NCI-H2171 (cell line): ENCODE results near the gene FGA.
"Not testable (repeated sequence)": the region's sequence is repeated elsewhere in the genome, so short reads cannot be mapped to it uniquely, and the experiment has no call there.

ENCODE experiments used
- DNase-seq: peaks from one replicate; lab custom pipeline; 2025; lab: John Stamatoyannopoulos, UW

The FGA gene

DNA sequence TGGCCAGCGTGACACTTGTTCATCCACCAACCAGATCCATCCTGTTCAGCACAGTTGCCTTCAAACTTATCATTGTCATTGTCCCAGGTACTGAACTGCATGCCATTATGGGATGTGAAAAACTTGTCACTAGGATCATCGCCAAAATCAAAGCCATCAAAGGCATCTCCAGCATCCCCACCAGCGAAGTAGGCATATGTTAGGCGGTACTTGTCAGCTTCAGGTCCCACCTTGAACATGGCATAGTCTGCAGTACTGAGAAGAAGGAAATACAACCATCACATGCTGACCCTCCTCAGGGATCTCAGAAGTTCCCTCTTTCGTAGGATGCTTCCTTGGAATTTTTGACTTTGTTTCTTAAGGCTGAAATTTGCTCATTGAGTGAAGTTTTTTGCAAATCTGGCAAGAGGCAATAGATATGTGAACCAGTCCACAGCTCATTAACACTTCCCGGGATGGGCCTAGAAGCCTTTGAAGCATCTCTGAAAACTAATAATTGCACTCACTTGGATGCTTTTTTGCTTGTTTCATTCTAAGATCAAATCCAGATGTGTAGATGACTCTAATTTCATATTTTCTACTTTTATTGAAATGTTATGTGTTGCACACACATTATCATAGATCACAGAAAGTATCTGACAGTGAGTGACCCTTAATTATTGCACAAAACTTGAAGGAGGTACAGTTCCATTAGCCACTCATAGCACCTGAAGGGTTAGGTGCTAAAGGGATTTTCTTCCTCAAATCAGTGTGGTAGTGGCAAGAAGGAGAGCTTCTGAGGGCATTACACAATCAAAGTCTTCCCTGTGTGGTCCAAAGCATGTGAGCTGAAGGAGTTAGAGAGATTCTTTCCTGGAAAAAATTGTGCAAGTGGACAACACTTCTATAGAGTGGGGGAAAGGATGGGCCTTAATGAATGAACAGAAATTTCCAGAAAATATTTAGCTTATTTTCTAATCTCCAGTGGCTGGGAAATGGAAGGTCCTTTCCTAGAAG, 16.5 kb upstream of the FGA start:
- DNase-seq: no peak

DNA sequence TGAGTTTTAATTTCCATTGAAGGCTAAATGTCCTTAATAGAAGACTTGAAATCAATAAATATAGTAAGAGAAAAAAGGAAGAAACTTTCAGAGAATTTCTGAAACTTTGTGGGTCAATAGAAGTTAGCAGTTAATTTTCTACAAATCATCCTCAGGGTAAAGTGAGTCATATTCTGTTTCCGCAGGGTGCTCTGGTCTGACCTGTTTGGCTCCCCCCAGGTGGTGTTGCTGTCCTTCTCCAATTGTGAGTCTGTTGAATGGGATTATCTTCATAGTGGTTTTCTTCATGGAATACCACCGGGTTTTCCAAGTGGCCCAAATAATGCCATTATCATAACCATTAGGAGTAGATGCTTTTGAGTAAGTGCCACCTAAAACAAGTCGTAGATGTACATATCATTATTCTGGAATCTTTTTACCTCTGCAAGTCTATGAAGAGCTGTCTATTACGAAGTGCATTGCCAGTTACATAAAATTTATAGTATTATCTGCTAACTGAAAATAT, 14.2 kb upstream of the FGA start:
- DNase-seq: no peak

GRCh38 chr4:154603033-154603943, 12.7 kb upstream of the FGA start:
- no peak for DNase-seq

GRCh38 chr4:154602404-154603020, 12.0 kb upstream of the FGA start:
- no peak for DNase-seq

GRCh38 chr4:154597798-154598774, 7.5 kb upstream of the FGA start:
- DNase-seq: no peak

DNA sequence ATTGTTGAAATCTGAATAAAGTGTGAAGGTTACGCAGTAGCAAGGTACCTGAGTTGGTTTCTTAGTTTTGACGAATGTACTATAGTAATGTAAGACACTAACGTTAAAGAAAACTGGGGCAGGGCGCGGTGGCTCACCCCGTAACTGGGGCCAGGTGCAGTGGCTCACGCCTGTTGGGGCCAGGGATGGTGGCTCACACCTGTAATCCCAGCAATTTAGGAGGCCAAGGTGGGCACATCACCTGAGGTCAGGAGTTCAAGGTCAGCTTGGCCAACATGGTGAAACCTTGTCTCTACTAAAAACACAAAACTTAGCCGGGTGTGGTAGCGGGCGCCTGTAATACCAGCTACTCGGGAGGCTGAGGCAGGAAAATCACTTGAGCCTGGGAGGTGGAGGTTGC, 6.7 kb upstream of the FGA start:
- not testable (repeated sequence) for DNase-seq

GRCh38 chr4:154595807-154596206, 5.3 kb upstream of the FGA start:
- DNase-seq: no peak

- DNase-seq: not testable (repeated sequence)
These were observed 3.8 kb upstream of the FGA start for GRCh38 chr4:154594343-154594742.

DNA sequence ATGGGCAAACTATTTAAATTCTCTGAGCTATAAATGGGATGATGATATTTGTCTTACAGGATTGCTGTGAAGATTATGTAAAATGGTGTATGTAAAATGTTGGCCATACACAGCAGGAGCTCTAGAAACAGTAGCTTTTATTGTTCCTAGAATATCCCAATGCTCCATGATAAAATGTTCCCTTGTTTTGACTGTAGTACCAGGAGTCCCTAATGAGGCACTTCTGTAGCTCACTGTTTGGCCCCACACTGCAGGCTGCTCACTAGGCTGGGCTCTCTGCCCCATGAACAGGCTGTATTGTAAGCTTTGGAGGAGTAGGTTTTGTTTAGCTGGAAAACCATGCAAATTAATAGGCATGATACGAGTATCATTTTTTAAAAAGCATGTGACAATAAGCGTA, 3.3 kb upstream of the FGA start:
- no peak for DNase-seq

- DNase-seq: no peak
These were observed 1.3 kb upstream of the FGA start for GRCh38 chr4:154591890-154592289.

DNA sequence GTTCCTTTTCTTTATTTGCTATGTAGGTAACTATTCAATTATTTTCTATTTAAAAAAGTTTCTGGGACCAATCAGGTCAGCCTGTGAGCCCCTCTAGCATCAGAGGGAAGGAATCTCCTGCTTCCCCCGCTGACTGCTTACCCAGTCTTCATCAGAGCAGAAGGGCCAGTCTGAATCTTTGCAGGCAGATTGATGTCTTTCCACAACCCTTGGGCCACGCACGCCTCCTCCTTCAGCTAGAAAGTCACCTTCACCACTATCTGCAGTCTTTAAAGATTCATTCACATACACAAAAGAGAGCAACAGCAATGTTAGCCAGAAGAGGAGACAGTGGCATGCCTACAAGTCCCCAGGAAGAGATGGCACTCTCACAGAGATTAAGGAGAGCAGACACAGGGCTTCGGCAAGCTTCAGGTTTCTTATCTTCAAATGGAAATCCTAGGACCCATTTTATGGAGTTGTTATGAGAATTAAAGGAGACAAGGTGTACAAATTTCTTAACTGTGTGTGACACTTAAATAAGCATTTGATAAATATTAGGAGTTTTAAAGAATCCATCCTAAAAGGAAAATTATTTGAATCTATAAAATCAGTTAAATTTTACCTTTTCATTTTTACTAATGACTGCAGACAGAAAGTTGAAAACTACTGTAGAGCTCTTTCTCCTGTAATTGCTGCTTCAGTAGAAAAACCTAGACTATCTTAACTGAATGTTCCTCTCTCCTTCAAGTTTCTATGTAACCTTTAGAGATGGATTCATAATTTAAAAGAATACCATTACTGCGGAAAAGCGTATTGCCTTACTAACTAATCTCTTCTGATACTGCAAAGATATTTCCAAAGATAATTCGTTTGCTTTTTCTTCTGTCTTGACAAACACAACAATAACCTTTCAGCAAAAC, 995 bp downstream of the FGA start:
- no peak for DNase-seq

DNA sequence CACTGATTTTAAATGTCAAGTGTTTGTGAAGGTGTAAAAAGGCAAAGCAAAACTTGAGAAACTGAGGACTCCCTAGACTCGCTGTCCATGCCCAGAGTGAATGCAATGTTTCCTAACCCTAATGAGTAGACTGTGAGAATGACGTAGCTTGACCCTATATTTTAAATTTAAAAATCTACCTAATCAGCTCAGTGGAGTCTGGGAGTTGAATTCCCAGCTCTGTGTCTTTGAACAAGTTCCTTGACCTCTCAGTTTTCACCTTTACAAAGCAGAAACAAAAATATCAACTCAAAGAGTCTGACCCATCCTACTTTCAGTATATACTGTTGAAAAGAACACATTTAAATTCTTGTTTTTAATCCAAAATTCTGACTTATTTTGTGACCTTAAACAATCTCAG, 2.3 kb downstream of the FGA start:
- DNase-seq: no peak

- no peak for DNase-seq
These were observed 4.1 kb downstream of the FGA start for GRCh38 chr4:154586296-154587033.

DNA sequence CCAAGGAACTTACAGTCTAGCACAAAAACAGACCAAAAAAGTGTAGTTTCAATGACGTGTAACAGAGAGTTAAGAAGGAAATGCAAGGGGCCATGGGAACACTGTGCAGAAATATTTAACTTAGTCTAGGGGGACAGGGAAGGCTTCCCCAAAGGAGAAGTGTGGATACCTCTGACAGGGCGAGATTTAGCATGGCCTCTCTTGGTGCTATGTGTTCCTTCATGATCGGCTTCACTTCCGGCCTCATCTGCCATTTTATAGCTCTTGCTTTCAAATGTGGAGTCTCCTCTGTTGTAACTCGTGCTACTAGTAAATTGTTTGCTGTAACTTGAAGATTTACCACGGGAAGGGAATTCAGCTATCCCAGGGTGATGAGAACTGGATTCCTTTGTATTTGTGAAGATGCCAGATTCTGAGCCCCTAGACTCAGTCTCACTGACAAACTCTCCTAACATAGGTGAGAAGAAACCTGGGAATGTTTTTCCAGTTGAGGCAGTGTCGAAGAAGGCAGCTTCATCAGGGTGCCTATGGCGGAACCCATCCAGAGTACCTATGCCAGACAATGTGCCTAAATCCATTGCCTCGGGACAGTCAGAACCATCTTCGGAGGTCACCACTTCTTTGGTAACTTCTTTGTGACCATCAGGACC, 5.0 kb downstream of the FGA start:
- DNase-seq: no peak

- no peak for DNase-seq
These were observed 6.3 kb downstream of the FGA start for GRCh38 chr4:154584259-154584658.

- no peak for DNase-seq
These were observed 6.9 kb downstream of the FGA start for GRCh38 chr4:154583677-154584076.

DNA sequence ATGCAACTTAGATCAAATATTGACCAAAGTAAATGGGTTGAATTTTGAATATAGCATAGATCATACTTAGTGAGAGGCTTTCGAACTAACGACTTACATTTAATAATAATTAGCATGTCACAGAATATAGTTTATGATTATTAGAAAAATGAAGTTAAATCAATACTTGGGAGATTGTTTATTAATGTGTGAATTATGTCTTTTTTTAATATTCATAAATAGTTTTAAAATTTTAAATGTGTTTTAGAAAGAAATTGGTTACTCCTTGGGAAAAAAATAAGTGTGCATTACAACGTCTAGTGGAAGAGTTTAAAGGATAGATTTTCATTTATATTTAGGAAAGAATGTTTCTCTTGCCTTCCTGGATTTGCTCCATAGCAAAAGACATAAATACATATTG, 7.3 kb downstream of the FGA start:
- DNase-seq: no peak

- DNase-seq: no peak
These were observed 7.8 kb downstream of the FGA start for GRCh38 chr4:154582723-154583122.

DNA sequence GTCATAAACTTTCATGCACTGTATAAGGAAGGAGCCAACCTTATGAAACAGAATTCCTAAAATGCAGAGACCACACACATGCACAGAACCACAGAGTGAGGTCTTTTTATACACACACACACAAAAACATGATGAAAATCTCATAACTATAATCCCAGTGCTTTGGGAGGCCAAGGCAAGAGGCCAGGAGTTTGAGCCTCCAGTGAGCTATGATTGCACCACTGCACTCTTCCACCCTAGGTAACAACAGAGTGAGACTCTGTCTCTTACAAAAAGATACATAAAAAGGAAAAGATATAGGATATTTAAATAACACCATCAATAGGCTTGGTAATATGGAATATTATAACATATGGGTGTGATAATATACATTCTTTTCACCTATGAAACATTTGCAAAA, 10.6 kb downstream of the FGA start:
- no peak for DNase-seq
